HG03342 (cell line): Measurements from ENCODE around the gene TRAF1.
A peak's percentile ranks its signal among the peaks of the same experiment; 100 is the strongest.

Source experiments
- ATAC-seq: cut with Tn5 transposase; IDR thresholded peaks from one replicate; pipeline ENCODE4 v1.9.1; 2021; ENCODE audit warnings: mild to moderate bottlenecking, moderate library complexity; ENCODE audit not compliant: unreplicated experiment

Gene TRAF1

DNA sequence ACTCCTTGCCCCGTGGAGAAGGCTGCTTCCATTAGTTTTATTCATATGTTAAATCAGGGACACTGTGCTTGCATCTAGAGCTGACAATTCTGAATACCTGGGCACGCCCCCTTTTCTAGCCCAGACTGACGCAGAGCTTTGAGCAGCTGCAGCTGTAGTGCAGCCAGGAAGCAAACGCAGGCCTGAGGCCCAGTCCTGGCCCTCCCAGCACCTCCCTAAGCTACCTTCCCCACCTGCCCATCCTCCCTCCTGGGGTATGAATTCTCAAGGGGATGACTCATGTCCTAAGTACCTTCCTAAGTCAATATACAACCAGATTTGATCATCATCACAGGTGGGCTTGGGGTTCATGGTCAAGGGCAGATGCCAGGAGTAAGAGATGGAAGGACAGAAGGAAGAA, 53.1 kb downstream of the TRAF1 start:
- ATAC-seq: no peak

DNA sequence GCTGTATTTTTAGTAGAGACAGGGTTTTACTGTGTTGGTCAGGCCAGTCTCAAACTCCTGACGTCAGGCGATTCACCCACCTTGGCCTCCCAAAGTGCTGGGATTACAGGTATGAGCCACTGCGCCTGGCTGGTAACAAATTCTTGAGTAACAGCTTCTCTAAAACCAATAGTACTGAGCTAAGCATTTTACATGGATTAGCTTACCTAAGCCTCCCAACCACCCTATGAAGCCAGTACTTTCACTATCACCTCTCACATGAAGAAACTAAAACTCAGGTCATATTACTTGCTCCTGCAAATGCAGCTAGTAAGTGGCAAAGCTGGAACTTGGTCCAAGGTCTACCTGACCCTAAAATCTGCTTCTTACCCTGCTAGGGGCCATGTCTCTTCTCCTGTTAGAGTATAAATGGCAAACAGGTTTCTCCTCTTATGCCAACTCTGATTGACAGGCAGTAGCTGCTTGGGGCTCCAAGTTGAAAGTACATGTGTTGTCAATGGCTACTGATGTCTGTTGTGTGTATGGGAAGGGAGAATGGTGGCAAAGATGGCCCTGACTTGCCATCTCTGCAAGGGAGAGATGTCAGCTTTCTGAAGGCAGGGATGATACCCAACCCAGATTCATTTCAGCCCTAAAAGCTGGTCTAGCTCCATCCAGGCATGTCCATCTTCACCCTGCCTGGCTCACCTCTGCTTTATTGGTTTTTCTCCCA, 53.6 kb downstream of the TRAF1 start:
- no peak for ATAC-seq

DNA sequence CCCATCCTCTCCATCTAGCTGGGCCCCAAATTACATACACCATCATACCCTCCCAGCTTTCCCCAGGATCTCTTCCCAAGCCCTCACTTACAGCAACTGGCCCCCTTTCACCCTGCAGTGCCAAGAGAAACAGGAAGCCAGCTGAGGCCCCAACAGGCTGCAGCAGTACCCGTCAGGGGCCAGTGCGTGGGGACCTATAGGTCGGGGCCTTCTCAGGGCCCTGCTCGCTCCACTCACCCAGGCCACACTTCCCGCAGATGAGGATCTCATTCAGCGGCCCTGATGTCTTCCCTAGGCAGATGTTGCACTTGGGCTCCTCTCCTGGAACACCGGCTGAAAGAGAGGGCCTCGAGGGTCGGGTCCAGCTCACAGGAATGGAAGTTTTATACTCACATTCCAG, 56.4 kb downstream of the TRAF1 start:
- no peak for ATAC-seq

DNA sequence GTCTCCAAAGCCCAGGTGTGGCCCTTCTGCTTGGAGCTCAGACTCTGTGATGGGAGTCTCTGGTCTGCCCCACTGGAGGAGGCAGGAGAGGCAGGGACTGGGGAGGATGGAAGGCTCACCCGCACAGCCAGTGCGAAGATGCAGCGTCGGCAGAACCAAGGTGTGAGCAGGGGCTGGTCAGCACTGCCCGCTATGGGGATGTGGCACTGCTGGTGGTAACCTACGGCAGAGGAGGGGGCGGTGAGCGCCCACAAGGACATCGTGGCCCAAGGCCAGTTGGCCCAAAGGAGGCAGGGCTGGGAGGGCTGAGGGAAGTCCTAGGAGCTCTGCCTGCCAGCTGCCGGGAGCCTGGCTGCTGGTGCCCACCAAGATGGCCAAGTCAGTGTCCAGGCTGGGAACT, 56.9 kb downstream of the TRAF1 start:
- ATAC-seq: no peak

DNA sequence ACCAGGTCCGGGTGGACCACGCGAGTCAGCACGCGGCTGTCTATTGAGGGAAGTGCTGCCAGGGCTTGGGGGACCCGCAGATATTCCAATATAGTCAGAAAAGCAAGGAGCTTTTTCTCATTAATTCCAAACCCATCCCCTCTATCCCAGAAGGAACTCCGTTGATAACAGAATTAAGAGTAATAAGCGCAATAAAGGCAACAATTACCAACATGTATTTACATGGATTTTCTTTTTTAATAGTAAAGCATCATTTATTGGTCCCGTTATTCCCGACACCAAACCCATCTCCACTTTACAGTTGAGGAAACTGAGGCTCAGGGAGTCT, 57.3 kb downstream of the TRAF1 start:
- no peak for ATAC-seq

DNA sequence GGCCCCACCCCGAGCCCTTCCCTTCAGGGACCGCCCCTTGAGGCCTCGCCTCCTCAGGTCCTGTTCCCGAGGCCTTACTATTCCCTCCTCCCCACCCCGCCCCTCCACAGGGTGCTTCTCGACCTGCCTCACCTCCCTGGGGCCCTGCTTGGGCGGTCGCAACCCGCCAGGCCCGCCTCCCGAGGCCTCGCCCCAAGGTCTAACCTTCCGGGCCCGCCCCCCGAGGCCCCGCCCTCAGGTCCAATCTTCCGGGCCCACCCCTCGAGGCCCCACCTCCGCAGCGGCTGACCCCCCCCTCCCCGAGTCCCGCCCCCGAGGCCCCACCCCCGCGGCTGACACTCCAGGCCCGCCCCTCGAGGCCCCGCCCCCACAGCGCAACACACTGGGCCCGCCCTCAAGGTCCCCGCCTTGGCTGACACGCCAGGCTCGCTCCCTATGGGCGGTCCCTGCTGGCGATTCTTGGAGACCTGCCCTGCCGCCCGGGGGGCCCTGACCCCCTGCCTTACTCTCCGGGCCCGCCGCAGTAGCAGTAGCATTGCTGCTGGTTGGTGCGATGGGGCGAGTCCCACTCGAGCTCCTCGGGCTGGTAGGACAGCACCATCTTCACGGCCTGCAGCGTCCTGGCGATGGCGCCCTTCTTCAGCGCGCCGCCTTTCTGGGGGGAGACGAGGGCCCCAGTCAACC, 57.8 kb downstream of the TRAF1 start:
- peak; percentile 89 for ATAC-seq

DNA sequence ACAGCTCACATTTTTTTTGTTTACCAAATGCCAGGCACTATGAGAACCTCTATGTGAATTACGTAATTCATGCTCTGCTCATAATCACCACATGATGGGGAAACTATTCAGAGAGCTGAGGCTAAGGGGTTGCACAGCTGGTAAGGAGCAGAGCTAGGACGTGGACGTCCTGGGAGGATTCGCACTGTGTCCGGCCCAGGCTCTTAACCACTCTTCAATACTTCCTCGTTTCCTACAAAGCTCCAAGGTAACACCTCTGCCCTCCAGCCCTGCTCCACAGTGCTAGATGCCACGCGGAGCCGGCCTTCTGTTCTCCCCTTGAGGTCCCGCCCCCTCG, 58.3 kb downstream of the TRAF1 start:
- no peak for ATAC-seq

DNA sequence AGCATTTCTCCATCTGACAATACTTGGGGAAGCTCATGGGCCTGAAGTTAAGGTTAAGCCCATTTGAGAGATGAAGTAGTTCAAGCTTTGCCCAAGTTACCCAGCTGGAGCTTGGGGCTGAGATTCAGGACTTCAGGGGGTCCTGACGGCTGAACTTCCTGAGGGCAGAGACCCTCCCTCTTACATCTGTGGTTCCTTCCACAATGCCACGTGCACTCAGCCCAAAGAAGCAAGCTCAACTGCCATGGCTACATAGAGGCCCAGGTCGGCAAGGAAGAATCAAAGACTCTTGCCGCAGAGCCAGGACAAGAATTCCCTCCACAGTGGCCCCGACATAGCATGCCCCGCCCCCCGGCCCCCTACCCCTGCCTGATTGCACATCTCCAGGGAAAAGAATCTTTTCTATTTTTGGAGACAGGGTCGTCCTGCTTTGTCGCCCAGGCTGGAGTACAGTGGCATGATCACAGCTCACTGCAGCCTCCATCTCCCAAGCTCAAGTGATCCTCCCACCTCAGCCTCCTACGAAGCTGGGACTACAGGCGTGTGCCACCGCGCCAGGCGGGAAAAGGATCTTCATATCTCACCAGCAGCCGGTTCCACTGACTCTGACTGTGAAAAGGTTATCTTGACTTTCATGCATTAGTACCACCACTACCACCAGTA, 58.8 kb downstream of the TRAF1 start:
- ATAC-seq: no peak

DNA sequence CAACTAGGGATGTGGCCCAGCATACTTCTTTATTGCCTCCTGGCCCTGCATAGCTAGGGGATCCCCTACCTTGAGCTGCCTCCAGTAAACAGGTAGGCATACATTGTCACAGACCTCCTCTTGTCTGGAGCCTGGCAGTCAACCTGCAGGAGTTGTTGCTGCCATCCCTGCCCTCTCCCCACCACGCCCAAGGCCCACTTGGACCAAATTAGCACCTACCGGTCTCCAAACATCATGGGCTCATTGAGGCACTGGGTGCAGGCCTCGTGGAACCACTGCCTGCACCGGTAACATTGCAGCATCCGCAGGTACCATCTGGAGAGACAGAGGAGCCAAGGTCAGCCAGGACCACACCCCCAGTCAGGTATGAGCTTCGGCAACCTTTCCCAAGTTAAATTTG, 59.9 kb downstream of the TRAF1 start:
- ATAC-seq: no peak

DNA sequence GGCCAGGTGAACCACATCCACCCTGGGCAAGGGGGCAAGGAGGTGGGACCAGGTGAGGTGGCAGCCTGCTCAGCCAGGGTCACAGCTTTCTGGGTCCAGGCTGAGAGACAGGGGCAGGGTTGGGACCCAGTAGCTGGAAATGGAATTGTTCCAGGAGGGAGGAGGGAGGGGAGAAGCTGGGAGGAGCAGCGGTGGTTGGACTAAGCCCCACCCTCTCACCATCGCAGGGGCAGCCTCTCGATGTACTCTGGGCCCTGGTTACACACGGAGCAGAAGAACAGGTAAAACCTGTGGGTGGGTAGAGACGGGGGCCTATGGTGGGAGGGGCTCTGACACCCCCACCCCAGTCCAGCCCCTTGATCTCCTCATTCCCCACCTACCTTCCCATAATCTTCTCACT, 60.8 kb downstream of the TRAF1 start:
- ATAC-seq: no peak

DNA sequence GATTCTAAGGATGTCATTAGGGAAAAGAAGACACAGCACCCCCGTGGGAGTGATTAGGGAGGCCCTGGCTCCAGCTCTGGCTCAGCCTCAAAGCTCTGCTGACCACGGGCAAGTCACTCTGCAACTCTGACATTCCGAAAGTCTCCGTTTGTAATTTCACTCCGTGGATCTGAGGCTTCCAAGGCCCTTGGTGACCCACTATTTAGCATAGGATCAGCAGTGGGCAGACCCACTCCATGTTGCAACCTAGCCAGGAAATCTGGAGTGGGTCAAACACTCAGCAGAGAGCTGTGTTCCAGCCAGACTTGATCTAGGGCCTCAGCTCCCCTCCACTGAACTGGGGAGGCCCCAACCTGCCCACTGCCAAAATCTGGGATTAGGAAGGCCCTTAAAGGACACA, 61.4 kb downstream of the TRAF1 start:
- no peak for ATAC-seq

DNA sequence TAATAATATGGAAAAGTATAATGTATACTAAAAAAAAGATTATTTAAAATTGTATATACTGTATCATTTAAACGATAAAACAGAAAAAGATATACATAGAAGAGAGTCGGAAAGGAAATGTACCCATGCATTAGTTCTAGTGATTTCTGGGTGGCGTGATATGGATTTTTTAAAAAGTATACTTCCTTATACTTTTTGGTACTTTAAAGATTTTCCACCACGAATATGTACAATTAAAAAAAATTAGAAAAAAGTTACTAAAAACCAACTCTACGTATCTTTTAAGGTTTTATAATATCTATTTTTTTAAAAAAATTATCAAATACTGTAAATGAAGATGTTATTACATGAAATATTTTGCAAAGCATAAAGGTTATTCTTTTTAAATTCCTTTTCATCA, 61.9 kb downstream of the TRAF1 start:
- no peak for ATAC-seq

DNA sequence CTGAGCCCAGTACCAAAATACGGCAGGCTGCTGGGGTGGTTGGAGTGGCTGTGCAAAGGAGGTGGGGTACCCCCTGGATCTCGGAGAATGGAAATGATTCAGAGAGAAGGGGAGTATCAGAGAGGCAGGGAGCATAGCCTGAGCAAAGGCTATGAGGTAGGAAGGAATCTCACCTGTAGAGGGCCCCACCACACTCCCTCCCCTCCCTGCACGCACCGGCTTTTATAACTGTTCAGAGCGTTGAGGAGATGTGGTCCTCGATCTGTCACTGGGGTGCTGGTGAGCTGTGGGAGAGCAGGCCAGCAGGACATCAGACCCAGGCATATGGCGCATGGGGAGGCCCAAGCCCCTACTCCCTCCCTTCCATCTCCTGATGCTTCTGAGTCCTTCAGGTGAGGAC, 62.8 kb downstream of the TRAF1 start:
- no peak for ATAC-seq

DNA sequence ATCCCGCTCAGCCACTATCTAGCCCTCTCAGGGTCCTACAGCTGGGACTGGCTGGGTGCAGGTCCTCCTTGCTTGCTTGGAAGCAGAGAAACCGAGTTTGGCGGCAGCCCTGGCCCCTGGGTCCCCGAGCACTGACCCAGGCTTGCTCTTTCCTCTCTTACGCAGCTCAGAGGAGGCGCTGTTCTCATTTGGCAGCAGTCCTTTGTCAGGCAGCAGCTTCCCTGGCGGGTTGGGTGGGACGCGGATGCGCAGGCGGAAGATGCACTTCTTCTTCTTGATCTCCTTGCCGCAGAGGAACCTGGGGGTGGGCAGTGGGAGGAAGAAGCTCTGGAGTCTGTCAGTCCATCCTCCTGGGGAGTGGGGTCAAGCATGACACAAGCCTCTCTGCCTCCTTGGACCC, 64.1 kb downstream of the TRAF1 start:
- ATAC-seq: no peak

DNA sequence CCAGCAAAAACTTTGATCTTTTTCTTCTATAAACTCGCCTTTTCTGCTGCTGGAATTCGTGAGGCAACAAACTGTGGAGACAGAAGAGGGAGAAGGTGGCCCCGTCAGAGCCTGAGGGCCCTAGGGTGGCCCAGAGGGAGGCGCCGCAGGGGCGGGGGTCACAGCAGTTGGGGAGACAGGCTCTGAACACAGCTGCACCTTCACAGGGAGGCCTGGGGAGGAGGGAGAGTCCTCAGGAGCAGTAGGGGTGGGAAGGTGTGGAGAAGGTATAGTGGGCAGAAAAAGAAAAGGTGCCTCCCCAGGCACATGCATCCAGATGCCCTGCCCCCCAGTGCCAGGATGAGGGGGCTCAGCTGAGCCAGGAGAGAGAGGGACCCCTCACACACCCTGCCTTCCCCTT, 64.7 kb downstream of the TRAF1 start:
- no peak for ATAC-seq

DNA sequence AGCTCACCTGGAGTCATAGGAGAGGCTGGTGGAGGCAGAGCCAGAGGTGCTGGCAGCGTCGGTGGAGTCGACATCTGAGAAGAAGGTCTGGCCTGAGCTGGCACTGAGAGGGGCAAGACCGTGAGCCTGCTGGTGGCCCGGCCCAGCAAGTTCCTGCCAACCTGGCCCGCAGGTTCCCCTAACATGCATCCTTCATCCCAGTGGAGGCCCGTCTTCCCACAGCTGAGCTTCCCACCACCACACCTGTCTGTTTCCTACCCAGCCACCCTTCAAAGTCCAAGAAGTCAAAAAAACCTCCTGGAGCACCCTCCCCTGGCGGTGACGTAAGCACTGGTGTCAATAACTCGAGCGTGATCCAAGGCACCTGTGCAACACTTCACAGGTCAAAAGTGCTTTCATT, 66.5 kb downstream of the TRAF1 start:
- no peak for ATAC-seq

DNA sequence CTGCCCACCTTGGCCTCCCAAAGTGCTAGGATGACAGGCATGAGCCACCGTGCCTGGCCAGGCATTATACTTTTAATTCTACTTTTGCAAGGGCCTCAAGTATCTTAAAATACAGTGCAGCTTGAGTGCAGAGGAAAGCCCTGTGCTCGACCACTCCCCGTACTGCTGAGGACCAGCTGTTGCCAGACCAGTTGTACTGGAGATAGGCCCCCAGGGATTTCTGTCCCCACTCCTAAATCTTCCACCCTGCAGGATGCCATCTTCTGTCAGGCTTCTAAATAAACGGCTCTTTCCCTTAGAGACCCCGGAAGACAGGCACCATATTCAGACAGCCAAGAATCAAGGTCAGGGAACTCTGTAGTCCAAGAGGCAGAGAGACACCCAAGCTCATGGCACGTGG, 67.2 kb downstream of the TRAF1 start:
- no peak for ATAC-seq

DNA sequence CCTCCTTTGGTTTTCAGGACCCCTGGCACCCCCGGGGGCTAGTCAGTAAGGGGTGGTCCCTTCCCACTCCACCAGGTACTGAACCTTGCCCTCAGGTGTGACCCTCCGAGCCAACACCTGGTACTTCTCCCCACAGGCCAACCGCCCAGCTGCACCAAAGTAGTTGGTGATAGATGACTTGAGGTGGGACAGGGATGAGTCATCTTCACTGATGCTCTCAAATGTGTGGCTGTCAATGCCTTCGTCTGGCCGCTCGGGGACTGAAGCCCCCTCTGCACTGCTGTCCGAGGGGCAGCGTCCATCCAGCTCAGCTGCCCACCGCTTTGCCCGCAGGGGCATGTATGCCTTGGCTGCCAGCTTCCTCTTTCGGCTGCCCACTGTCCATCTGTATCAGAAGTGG, 68.7 kb downstream of the TRAF1 start:
- ATAC-seq: no peak

DNA sequence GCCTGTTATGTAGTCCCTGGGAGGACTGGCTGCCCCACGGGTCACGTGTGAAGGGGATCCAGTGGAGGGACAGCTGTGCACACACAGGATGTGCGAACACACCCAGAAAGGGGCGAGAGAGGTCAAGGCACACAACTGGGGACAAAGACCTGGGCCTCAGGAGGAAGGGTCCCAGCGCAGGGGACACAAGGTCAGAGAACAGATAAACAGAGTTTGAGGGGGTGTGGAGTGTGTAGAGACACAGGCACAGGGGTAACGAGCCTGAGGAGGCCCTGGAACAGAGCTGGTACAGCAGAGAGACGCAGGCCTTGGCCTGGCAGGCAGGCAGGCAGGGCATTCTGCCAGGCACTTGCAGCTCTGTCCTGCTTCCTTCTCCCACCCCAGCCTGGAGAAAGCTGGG, 69.1 kb downstream of the TRAF1 start:
- no peak for ATAC-seq

DNA sequence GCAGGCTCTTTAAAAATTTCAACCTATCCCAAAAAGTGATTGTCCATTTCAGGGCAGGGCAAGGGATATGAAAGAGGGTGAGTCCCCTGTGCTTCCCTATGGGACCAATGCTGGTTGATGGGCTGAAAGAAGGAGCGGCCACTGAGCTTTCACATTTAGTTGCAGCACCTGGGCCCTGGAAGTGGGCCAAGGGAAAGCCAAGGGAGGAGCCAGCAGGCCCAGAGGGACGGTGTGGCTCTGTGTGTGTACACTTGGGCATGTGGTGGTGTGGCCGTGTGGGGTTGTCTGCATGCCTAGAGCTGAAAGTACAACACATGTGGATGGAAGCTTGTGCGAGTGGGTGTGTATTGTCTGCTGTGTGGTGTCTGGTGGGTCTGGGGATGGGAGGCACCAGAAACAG, 69.9 kb downstream of the TRAF1 start:
- no peak for ATAC-seq

DNA sequence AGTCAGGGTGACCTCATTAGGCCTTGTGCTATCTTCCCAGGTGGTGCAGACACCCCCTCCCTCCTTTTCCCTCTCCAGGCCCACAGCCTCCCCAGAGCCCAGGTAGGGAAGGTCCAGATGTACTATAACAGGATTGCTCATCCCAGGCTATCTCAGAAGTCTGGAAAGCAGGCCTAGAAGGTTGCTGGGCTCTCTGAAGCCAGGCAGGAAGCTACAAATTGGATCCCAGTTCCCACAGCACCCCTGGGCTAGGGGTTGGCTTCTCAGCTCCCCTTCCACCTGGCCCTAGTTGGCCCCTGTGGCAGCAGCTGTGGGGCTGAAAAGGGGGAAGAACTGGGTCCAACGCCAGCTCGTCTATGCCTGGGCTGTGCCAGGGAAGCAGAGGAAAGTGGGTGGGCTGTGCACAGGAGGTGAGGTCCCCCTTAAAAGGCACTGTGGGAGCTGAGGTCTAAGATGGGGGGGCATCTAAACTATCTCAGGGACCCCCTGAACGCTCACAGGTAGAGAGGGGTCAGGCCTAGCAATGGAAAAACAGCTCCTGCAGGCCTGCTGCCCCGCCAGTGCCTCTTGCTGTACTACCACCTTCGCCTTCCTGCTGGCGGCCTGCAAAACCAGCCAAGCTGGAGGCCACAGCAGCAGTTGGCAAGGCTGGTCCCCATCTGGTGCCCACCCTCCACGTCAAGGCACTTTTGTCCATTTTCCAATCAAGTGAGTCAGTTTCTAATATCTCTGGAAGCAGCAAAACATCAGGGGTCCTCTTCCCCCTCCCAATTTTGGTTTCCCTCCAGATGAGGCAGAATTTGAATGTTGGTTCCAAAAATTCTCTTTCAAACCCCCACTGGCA, 70.5 kb downstream of the TRAF1 start:
- ATAC-seq: no peak
